NCI-H526 treated with DMSO at 0.1 percent for 48 hours (cell line): ENCODE measurements around the gene CFH.
"Not testable (repeated sequence)": the region's sequence is repeated elsewhere in the genome, so short reads cannot be mapped to it uniquely, and the experiment has no call there.

Experiments used
- DNase-seq: peaks from one replicate; lab custom pipeline; 2025; lab: John Stamatoyannopoulos, UW

Gene CFH

GRCh38 chr1:196651637-196652215, at the start of gene CFH:
Gene CFH, plus strand, starts transcription at chr1:196652043. Its CDS starts 75 bp downstream, at chr1:196652118.
- no peak for DNase-seq

DNA sequence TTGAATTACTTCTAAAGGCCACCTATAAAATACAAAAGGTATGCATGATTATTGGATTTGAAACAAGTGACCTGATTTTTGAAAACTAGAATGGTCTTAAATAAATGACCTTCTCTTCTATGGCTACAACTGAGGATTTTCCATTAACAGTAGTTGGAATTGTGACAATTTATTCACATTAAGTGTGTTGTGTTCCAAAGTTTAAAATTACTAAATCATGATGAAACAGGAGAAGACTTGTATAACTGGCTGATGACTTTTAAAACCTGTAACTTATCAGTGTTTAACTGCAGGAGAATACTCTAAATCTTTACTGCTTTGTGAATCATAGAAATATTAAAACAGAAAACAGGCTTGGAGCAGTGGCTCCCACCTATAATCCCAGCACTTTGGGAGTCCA, 48.2 kb upstream of the CFH start:
- DNase-seq = no peak

- no peak for DNase-seq
Measured at GRCh38 chr1:196607981-196608380, 43.9 kb upstream of the CFH start.

DNA sequence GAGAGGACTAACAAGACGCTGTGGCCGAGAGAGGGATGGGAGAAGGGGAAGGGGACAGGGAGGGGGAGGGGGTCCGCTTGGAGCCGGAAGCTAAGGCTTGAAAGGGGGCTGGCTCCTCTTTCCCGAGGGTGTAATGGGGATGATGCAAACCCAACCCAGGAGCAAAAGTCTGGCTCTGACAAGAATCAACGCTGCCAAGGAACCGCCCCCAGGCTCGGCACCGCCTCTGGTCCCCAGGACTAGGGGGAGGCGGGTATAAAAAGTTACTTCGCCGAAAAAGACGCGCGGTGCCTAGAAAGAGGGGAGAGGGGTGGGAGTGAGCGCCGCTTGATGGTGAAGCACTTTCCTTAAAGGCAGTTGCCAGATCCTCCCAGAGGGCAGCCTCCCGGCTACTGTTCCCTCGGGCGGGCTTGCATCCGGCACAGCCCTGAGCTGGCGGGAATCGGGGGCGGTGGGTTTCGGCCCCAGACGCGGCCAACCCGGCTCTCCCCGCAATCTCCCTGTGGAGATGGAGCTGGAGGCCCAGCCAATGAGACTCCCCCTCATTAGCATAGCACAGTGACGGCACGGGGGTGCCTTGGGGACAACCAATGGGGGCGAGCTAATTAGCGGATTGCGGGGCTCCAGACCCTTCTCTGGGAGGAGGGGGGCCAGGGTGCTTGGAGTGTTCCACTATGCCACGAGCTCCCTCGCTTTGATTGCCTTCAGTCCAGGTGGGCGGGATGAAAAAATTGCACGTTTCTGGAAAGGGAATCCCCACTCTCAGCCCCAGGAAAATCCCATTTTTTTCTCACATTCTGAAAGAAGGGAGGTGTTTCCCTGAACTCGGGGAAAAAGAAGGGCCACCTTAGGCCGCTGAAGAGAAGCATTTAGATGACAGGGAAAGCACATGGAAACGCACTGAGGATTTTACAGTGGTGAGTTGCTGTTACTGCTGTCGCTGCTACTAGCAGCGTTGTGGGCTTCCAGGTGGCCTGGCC, 43.2 kb upstream of the CFH start, which contains the start of gene KCNT2:
Gene KCNT2 (minus strand): TSS at position 51 of the 980 bp plus-strand sequence. CDS start 131 bp downstream, outside the sequence.
- no peak for DNase-seq

DNA sequence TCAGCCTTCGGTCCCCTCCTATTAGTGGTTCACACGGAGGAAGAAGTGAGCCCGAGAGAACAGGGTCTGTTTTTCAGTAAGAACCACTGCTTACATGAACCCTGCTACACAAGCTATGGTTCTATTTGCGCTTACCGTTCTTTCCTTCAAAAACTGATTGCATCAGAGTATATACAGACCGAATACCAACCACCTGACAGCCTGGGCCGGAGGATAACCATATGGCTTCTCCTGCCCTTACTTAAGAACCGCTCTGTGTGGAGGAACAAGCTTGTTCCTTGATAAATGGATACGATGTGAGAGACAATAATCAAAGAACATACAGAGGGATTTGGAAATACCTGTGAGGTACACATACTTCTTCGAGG, 42.5 kb upstream of the CFH start:
- DNase-seq = peak; percentile 2

DNA sequence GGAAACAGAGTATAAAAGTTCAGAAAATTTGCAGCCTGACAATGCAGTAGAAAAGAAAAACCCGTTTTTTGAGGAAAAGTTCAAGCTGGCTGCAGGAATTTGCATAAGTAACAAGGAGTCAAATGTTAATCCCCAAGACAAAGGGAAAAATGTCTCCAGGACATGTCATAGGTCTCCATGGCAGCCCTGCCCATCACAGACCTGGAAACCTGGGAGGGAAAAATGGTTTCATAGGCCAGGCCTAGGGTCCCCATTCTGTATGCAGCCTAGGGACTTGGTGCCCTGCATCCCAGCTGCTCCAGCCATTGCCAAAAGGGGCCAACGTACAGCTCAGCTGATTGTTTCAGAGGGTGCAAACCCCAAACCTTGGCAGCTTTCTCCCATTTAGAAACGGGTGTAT, 40.0 kb upstream of the CFH start:
- DNase-seq = no peak

DNA sequence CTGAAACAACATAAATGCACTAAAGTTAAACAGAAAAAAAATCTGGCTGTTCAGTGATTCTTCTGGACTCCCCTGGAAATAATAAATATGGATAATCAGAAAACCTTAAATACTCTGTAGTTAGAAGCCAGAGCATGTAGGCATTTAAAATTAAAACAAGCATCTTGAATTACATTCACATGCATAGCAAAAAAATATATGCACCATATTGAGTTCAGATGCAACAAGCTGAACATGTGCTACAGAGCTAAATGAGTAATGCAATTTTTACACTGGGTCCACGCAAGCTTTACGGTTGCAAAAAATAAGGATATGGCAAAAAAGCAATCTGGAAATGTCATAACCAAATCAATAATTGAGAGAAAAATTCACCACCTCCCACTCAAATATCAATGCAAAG, 32.1 kb upstream of the CFH start:
- DNase-seq = no peak

- no peak for DNase-seq
Measured at GRCh38 chr1:196623079-196623478, 28.8 kb upstream of the CFH start.

DNA sequence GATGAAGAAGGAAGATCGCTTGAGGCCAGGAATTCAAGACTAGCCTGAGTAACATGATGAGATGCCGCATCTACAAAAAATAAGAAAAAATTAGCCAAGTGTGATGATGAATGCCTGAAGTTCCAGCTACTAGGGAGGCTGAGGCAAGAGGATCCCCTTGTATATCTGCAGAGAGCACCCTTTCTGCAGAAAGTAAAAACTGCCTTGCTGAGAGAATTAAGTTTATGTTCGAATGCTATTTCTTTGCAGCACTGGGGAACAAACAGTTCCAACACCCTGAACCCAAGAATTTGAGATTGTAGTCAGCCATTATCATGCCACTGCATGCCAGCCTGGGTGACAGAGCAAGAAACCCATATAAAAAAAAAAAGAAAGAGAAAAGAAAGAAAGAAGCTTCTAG, 23.0 kb upstream of the CFH start:
- no peak for DNase-seq

DNA sequence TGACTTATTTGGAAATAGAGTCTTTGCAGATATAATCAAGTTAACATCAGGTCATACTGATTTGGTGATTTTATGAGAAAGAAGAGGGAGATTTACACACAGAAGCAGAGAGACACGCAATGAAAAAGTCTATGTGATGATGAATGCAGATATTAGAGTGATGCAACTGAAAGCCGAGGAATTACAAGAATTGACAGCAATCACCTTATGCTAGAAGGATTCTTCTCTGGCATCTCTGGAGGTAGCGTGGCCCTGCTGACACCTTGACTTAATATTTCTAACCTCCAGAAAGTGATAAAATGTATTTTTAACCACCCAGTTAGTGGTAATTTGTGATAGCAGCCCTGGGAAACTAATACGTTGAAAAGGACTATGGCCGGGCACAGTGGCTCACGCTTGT, 14.2 kb upstream of the CFH start:
- DNase-seq = no peak

DNA sequence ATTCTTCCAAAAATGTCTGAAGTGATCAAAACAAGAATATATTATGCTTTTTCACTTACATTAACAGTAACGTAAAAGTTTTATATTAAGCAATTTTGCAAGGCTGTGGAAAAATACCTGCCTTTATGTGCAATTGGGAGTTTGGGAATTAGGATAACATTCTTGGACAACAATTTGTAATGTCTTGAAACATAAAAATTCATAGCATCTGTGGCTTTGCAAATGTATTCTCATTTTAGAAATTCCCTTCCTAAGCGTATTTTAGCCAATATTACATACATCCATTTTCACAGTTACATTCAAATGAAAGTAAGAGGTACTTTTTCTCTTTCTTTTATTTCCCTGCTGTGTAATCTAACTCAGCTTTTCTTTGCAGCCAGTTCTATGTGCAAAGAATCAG, 13.4 kb upstream of the CFH start:
- DNase-seq = no peak

DNA sequence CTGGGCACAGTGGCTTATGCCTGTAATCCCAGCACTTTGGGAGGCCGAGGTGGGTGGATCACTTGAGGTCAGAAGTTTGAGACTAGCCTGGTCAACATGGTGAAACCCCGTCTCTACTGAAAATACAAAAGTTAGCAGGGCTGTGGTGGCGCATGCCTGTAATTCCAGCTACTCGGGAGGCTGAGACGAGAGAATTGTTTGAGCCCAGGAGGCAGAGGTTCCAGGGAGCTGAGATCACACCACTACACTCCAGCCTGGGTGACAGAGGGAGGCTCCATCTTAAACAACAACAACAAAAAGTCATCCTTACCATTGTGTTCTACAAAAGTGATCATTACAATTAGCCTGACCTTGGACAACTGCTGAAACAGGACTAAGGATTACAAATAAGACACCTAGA, 12.6 kb upstream of the CFH start:
- not testable (repeated sequence) for DNase-seq

- DNase-seq = no peak
Measured at GRCh38 chr1:196640976-196641375, 10.9 kb upstream of the CFH start.

GRCh38 chr1:196649990-196650389, 1.9 kb upstream of the CFH start:
- DNase-seq = no peak

DNA sequence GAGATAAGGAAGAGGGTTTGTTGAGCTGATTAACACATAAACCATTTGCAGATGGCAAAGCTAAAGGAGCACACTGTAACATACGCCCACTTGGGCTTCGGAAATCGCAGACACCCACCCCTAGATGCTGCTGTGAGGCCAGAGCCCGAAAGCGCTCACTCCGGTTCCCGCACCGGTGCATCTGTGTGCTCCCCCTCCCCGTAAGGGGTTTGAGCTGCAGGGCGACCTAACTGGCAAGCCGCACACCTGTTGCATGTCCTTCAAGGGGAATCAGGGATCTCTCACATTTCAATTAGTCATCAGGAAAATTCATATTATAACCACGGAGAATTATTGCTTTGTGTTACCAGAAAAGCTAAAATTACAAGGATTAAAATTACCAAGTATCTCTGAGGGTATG, 1.4 kb upstream of the CFH start:
- no peak for DNase-seq

DNA sequence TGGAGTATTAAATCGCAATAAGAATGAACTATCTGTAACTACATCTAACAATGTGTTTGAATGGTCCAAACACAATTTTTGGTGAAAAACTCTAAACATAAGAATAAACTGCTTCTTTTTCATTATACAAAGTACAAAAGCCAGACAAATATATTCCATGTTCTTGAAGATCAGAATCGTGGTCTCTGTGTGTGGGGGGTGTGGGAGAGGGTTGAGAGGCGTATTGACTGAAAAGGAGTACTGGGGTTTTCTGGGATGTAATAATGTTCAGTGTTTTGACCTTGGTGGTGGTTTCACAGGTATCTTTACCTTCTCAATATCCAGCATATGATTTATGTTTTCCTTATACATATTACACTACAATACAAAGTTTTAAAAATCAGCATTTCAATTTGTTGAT, 764 bp upstream of the CFH start:
- no peak for DNase-seq

- no peak for DNase-seq
Measured at GRCh38 chr1:196654271-196654670, 2.4 kb downstream of the CFH start.

GRCh38 chr1:196655071-196655470, 3.2 kb downstream of the CFH start:
- no peak for DNase-seq

- no peak for DNase-seq
Measured at GRCh38 chr1:196655494-196655893, 3.7 kb downstream of the CFH start.

DNA sequence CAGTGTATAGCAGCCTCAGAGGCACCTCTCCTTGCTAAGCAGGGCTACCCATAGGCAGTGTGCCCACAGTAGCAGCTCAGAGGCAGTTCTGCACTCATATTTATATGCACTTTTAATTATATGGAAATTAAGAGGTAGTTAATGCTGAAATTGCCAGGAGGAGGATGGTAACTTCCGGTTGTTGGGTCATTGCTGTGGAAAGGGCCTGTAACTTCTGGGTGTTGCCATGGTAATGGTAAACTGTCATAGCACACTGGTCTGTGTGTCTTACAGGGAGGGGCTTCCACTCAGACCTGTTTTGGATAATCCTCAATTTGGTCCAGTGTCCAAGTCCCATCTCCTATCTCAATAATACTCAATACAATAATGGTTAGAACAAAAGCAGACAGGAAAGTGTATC, 7.6 kb downstream of the CFH start:
- DNase-seq = no peak

GRCh38 chr1:196660272-196660671, 8.4 kb downstream of the CFH start:
- no peak for DNase-seq

DNA sequence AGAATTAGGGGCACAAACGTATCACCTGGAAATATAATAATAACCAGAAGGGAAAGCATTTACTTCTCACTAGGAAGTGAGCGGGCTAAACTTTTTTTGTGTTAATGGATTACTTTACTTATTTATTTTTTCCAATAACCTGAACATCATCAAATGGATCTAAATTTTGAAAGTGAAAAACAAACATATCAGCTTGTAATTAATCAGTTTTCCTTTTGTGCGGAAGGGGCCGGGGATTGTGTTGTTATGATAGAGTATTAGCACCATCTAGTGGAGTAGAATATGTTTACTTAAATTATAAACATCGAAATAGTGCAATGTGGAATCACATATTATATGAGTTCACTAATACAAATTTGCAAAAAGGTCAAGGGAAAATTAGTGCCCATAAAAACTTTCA, 9.0 kb downstream of the CFH start:
- DNase-seq = no peak

GRCh38 chr1:196661345-196661744, 9.5 kb downstream of the CFH start:
- DNase-seq = no peak

DNA sequence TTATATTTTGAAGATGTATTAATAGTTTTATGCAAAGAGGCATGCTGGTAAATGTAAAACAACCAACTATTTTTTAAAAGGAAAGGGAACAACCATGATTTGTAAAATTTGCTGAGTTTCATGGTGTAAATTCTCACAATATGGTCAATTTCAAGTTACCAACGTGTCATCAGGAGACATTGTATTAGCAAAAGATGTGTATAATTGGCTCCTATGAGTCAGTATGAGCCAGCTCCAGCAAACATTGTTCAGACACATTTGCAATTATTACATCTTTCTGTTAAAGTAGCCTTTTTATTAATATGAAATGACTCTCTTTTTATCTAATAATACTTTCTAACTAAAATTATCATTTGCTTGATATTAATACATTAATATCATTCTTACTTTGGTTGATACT, 15.3 kb downstream of the CFH start:
- no peak for DNase-seq
